Nephron (organoid): ENCODE measurements around the gene CLCA1.

Experiments
- H3K27ac Mint-ChIP-seq, 3 experiments: 2 replicates each; pipeline ENCODE4 v1.8.0; 2020; ENCODE audit warnings: mixed read lengths in 3 of 3, mild to moderate bottlenecking in 2 of 3, moderate library complexity in 1 of 3
- H3K27me3 Mint-ChIP-seq: 2 replicates; pipeline ENCODE4 v1.8.0; 2021; ENCODE audit warnings: low read depth, mild to moderate bottlenecking, moderate library complexity, mixed read lengths
- H3K36me3 Mint-ChIP-seq: 2 replicates; pipeline ENCODE4 v1.8.0; 2020; ENCODE audit warnings: low read depth, mixed read lengths
- H3K4me1 Mint-ChIP-seq: 2 replicates; pipeline ENCODE4 v1.8.0; 2020; ENCODE audit warnings: mixed read lengths
- H3K4me3 Mint-ChIP-seq, 3 experiments: 2 replicates each; pipeline ENCODE4 v1.8.0; 2020; ENCODE audit warnings: mild to moderate bottlenecking in 3 of 3, mixed read lengths in 3 of 3, moderate library complexity in 2 of 3
- H3K9me3 Mint-ChIP-seq: 2 replicates; pipeline ENCODE4 v1.8.0; 2020; ENCODE audit warnings: mixed read lengths
- TF ChIP-seq, protein P1 (sequence below), 3 experiments: fragments of 200-600 bp; sonication (generic); IDR thresholded peaks; one replicate each; pipeline ENCODE4 v1.5.0; 2021; ENCODE audit warnings: antibody characterized with exemption in 3 of 3; ENCODE audit not compliant: unreplicated experiment in 3 of 3

CLCA1 gene

DNA sequence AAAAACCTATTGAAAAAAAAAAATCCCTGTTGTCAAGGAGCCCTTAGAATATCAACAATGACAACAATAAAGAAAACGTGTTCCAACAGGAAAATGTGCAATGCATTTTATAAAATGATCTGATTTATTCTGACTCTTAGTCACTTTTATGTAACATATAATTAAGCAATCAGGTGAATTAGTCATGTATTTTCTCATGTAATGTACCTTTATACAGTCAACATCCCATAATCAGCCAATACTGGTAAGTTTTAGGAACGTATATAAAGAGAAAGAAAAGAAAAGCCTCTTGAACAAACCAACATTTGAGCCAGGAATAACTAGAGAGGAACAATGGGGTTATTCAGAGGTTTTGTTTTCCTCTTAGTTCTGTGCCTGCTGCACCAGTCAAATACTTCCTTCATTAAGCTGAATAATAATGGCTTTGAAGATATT, 78.1 kb downstream of the CLCA1 start, which contains the start of gene CLCA4:
Gene CLCA4 (plus strand): TSS at position 292 of the 435 bp plus-strand sequence. CDS start 42 bp downstream, at position 334.
- H3K27me3 Mint-ChIP-seq: no peaks in the 10 kb centered on the region
- TF ChIP-seq, protein P1, sequence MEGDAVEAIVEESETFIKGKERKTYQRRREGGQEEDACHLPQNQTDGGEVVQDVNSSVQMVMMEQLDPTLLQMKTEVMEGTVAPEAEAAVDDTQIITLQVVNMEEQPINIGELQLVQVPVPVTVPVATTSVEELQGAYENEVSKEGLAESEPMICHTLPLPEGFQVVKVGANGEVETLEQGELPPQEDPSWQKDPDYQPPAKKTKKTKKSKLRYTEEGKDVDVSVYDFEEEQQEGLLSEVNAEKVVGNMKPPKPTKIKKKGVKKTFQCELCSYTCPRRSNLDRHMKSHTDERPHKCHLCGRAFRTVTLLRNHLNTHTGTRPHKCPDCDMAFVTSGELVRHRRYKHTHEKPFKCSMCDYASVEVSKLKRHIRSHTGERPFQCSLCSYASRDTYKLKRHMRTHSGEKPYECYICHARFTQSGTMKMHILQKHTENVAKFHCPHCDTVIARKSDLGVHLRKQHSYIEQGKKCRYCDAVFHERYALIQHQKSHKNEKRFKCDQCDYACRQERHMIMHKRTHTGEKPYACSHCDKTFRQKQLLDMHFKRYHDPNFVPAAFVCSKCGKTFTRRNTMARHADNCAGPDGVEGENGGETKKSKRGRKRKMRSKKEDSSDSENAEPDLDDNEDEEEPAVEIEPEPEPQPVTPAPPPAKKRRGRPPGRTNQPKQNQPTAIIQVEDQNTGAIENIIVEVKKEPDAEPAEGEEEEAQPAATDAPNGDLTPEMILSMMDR (IDR thresholded peaks at IDR 0.05; ENCODE audit: unreplicated experiment in 3 of 3): no peak
- no peak within 1 kb of the TSS for H3K4me3 Mint-ChIP-seq
- H3K36me3 Mint-ChIP-seq: no peaks in the 10 kb centered on the region
- no peak within 1 kb of the TSS for H3K27ac Mint-ChIP-seq
- no peaks in the 10 kb centered on the region for H3K4me1 Mint-ChIP-seq
- no peaks in the 10 kb centered on the region for H3K9me3 Mint-ChIP-seq

DNA sequence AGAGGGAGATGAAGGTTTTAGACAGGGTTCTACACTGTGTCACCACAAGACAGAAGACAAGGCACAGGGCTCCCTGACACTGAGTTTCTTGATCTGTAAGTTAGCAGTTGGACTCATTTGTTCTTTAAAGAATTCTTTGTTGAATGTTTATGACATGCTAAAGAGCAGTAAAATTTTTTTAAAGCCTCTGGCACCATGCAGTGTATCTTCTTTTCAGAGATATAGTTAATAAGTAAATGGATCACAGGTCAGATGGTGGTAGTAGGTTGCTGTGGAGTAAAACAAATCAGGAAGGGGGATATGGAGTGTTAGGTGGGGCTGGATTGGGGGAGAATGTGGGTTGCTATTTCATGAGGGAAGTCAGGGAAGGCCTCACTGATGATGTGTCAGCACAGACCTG, 80.1 kb downstream of the CLCA1 start:
- Mint-ChIP-seq H3K36me3 (no peaks in the 10 kb centered on the region), H3K27ac (no peak overlapping the region), H3K9me3 (no peaks in the 10 kb centered on the region), H3K27me3 (no peaks in the 10 kb centered on the region), H3K4me3 (no peak overlapping the region), H3K4me1 (no peaks in the 10 kb centered on the region)
- TF ChIP-seq, protein P1 (IDR thresholded peaks at IDR 0.05; ENCODE audit: unreplicated experiment in 3 of 3): no peak
